Natural killer cell (primary cell): Measurements from ENCODE around the gene NT5C1A. TPM values are rescaled to one million over a fixed set of nuclear protein-coding genes. Genes with fewer than 3 reads are reported as not detected.

Experiments
- ATAC-seq, 3 donors: fragments of 150-1000 bp in 2 of 3; fragments of 200-7000 bp in 1 of 3; cut with Tn5 transposase; 1 replicate in 1 of 3; 2 replicates in 2 of 3; pipeline ENCODE4 v1.10.0; 2021; ENCODE audit warnings: mild to moderate bottlenecking in 2 of 3, moderate library complexity in 2 of 3
- DNase-seq, 2 donors: peaks; one replicate each; pipeline versions ENCODE4 v3.0.0 to v3.0.0-alpha.2; 2013 to 2021; ENCODE audit warnings: mixed read lengths in 1 of 2
- H3K27ac ChIP-seq: one replicate; pipeline ENCODE4 v1.5.1; 2013; ENCODE audit warnings: mild to moderate bottlenecking, low read length
- H3K27me3 ChIP-seq: one replicate; pipeline ENCODE4 v1.6.1; 2013; ENCODE audit warnings: low read length; ENCODE audit not compliant: control insufficient read depth, insufficient read depth
- H3K36me3 ChIP-seq: one replicate; pipeline ENCODE4 v1.6.1; 2013; ENCODE audit warnings: low read length; ENCODE audit not compliant: control insufficient read depth, insufficient read depth
- H3K4me1 ChIP-seq: one replicate; pipeline ENCODE4 v1.6.1; 2013; ENCODE audit warnings: low read length; ENCODE audit not compliant: control insufficient read depth, insufficient read depth
- H3K4me3 ChIP-seq: one replicate; pipeline ENCODE4 v1.5.1; 2013; ENCODE audit warnings: low read length
- H3K9me3 ChIP-seq: one replicate; pipeline ENCODE4 v1.6.1; 2013; ENCODE audit warnings: low read length; ENCODE audit not compliant: control insufficient read depth, insufficient read depth
- H3K27ac Mint-ChIP-seq, 2 donors: one replicate each; pipeline ENCODE4 v1.8.0; 2022; ENCODE audit warnings: mild to moderate bottlenecking in 2 of 2, mixed read lengths in 2 of 2, moderate library complexity in 1 of 2
- H3K27me3 Mint-ChIP-seq, 2 donors: one replicate each; pipeline ENCODE4 v1.8.0; 2022; ENCODE audit warnings: low read depth in 2 of 2, mixed read lengths in 2 of 2
- H3K36me3 Mint-ChIP-seq: one replicate; pipeline ENCODE4 v1.8.0; 2022; ENCODE audit warnings: mixed read lengths
- H3K4me1 Mint-ChIP-seq, 2 donors: one replicate each; pipeline ENCODE4 v1.8.0; 2022; ENCODE audit warnings: mixed read lengths in 2 of 2
- H3K4me3 Mint-ChIP-seq: one replicate; pipeline ENCODE4 v1.8.0; 2022; ENCODE audit warnings: mild to moderate bottlenecking, moderate library complexity, mixed read lengths
- H3K9me3 Mint-ChIP-seq, 2 donors: one replicate each; pipeline ENCODE4 v1.8.0; 2022; ENCODE audit warnings: mixed read lengths in 2 of 2
- CTCF ChIP-seq: fragments of 200-600 bp; IDR thresholded peaks from one replicate; pipeline ENCODE4 v1.8.0; 2022; ENCODE audit warnings: antibody characterized with exemption
- WGBS: methylation state at CpG from one replicate; pipeline ENCODE4 v1.1.7; 2013; ENCODE audit warnings: missing lambda C conversion rate; ENCODE audit not compliant: insufficient coverage; 5-methylcytosine and 5-hydroxymethylcytosine counted together
- intact Hi-C: fragments of 100-400 bp; cut with micrococcal nuclease; formaldehyde crosslinking; loops from one replicate; pipeline ENCODE4 v1.14.2; 2022
- total RNA-seq, 4 donors: library from RNA; stranded (reverse); fragments of 120-200 nt in 1 of 4; gene quantifications; one replicate each; pipeline versions ENCODE4 v1.2.3 to v1.2.4, GENCODE V29; 2013 to 2022

Gene NT5C1A
- total RNA-seq, 3 donors from 2014 or later (not counting 1 experiment from before 2014, with no cell fraction given) = not detected

- Histone ChIP-seq H3K36me3 (no peaks in the 10 kb centered on the region), H3K27me3 (peaks cover 7% of the 10 kb centered on the region)
- H3K4me3 Mint-ChIP-seq = no peak overlapping the region
Observed at GRCh38 chr1:39642796-39643195, 29.1 kb downstream of the NT5C1A start.

GRCh38 chr1:39640861-39641260 is 31.0 kb downstream of the NT5C1A start:
- H3K27me3 Mint-ChIP-seq = peaks cover 42 to 47% of the 10 kb centered on the region in 2 donors
- no peak overlapping the region for H3K4me3 Mint-ChIP-seq
- no peak overlapping the region for H3K27ac ChIP-seq
- H3K36me3 ChIP-seq = no peaks in the 10 kb centered on the region
- H3K27me3 ChIP-seq = peaks cover 7% of the 10 kb centered on the region
- 90% methylated on average over 8 of the region's 8 CpGs for WGBS
- H3K4me1 ChIP-seq = no peaks in the 10 kb centered on the region
- intact Hi-C loops = no loop called here
- H3K27ac Mint-ChIP-seq = no peak overlapping the region
- H3K4me1 Mint-ChIP-seq = no peaks in the 10 kb centered on the region
- ATAC-seq (no peak), DNase-seq (no peak)
- no peaks in the 10 kb centered on the region for H3K9me3 ChIP-seq
- no peaks in the 10 kb centered on the region for H3K9me3 Mint-ChIP-seq
- no peaks in the 10 kb centered on the region for H3K36me3 Mint-ChIP-seq
- no peak for TF ChIP-seq CTCF
- H3K4me3 ChIP-seq = no peak overlapping the region

More at GRCh38 chr1:39642796-39643195, 29.1 kb downstream of the NT5C1A start:
- no peak overlapping the region for H3K27ac Mint-ChIP-seq
- Histone ChIP-seq H3K4me1 (no peaks in the 10 kb centered on the region), H3K4me3 (no peak overlapping the region), H3K9me3 (no peaks in the 10 kb centered on the region), H3K27ac (no peak overlapping the region)
- 98% methylated on average over 3 of the region's 4 CpGs for WGBS
- no peak for ATAC-seq
- no peaks in the 10 kb centered on the region for H3K9me3 Mint-ChIP-seq
- TF ChIP-seq CTCF = no peak
- intact Hi-C loops = no loop called here
- H3K4me1 Mint-ChIP-seq = no peaks in the 10 kb centered on the region
- H3K27me3 Mint-ChIP-seq = peaks cover 23 to 34% of the 10 kb centered on the region in 2 donors
- DNase-seq = no peak
- no peaks in the 10 kb centered on the region for H3K36me3 Mint-ChIP-seq

GRCh38 chr1:39639305-39640130 is 32.4 kb downstream of the NT5C1A start, which contains the start of gene HEYL:
Gene HEYL (minus strand): TSS chr1:39639643. CDS start chr1:39639625, 18 bp downstream.
- 5% methylated on average over 88 of the region's 88 CpGs for WGBS

More at GRCh38 chr1:39639305-39640130, 32.4 kb downstream of the NT5C1A start, which contains the start of gene HEYL:
- Mint-ChIP-seq H3K9me3 (no peaks in the 10 kb centered on the region), H3K27ac (no peak within 1 kb of the TSS), H3K27me3 (peaks cover 53 to 55% of the 10 kb centered on the region in 2 donors), H3K36me3 (no peaks in the 10 kb centered on the region), H3K4me1 (no peaks in the 10 kb centered on the region), H3K4me3 (peak within 1 kb of the TSS; percentile 49)
- ATAC-seq (peak in 2 of 3 donors; percentile 35 to 64), DNase-seq (peak in 1 of 2 donors; percentile 53)
- no peaks in the 10 kb centered on the region for H3K4me1 ChIP-seq
- no peak within 1 kb of the TSS for H3K4me3 ChIP-seq
- no peak for TF ChIP-seq CTCF
- intact Hi-C loops = no loop called here
- H3K36me3 ChIP-seq = no peaks in the 10 kb centered on the region
- H3K27me3 ChIP-seq = peaks cover 7% of the 10 kb centered on the region
- H3K9me3 ChIP-seq = no peaks in the 10 kb centered on the region
- H3K27ac ChIP-seq = no peak within 1 kb of the TSS
